ENCODE data around the gene PMP22.

PMP22 gene

DNA sequence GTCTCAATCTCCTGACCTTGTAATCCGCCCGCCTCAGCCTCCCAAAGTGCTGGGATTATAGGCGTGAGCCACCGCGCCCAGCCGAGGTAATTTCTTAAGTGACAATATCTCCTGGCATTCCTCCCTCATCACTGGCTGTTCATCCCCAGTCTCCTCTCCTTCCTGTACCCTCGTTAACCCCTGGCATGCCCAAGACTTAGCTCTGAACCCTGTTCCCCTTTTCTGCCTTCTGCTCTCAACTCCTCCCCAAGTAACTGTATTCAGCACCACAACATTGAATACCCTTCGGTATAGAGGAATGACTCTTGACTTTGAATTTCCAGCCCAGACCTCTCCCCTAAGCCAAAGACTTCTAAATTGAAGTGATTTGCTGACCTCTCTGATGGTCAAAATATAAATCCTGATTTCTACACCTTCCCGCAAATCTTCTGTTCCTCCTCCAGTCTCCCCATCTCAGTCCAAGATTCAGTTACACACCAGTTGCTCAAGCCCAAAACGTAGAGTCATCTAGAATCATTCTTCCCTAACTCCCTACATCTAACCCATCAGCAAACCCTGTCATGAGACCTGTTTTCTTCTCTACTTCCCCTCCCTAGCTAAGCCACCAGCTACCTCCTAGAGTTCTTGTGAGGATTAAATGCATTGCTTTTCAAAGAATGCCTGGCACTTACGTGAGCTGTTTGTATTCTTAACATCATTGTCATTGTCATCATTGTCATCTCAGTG is 14.8 kb downstream of the PMP22 start:
- Histone ChIP-seq H3K27ac (ENCODE audit: low read depth, low read length, poor library complexity, severe bottlenecking) (no peak overlapping the region), H3K79me2 (ENCODE audit: insufficient read depth, low read length) (no peaks in the 10 kb centered on the region), H3K27me3 (ENCODE audit: insufficient read depth, low read length) (no peaks in the 10 kb centered on the region; the same call in 1 of the 2 replicates), H3K4me3 (ENCODE audit: low read depth, low read length, poor library complexity, severe bottlenecking) (no peak overlapping the region), H3F3A (ENCODE audit: insufficient read depth, low read length) (no peaks in the 10 kb centered on the region), H3K36me3 (ENCODE audit: insufficient read depth, low read length) (no peaks in the 10 kb centered on the region), H2AFZ (ENCODE audit: low read length) (no peak overlapping the region), H3K9ac (ENCODE audit: low read length) (no peak overlapping the region), H3K4me1 (ENCODE audit: insufficient read depth, low read length, severe bottlenecking) (no peaks in the 10 kb centered on the region), H3K9me3 (ENCODE audit: low read length) (no peaks in the 10 kb centered on the region), H3K4me2 (ENCODE audit: low read length) (no peak overlapping the region), H4K20me1 (ENCODE audit: insufficient read depth, low read length) (no peaks in the 10 kb centered on the region), H3K9me2 (ENCODE audit: low read depth, low read length) (no peaks in the 10 kb centered on the region)
- TF ChIP-seq, protein P1, sequence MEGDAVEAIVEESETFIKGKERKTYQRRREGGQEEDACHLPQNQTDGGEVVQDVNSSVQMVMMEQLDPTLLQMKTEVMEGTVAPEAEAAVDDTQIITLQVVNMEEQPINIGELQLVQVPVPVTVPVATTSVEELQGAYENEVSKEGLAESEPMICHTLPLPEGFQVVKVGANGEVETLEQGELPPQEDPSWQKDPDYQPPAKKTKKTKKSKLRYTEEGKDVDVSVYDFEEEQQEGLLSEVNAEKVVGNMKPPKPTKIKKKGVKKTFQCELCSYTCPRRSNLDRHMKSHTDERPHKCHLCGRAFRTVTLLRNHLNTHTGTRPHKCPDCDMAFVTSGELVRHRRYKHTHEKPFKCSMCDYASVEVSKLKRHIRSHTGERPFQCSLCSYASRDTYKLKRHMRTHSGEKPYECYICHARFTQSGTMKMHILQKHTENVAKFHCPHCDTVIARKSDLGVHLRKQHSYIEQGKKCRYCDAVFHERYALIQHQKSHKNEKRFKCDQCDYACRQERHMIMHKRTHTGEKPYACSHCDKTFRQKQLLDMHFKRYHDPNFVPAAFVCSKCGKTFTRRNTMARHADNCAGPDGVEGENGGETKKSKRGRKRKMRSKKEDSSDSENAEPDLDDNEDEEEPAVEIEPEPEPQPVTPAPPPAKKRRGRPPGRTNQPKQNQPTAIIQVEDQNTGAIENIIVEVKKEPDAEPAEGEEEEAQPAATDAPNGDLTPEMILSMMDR (IDR thresholded peaks at IDR 0.05; ENCODE audit: low read length), result no peak
- TF ChIP-seq EZH2 (IDR thresholded peaks at IDR 0.05; ENCODE audit: borderline replicate concordance, low read length), result no peak

DNA sequence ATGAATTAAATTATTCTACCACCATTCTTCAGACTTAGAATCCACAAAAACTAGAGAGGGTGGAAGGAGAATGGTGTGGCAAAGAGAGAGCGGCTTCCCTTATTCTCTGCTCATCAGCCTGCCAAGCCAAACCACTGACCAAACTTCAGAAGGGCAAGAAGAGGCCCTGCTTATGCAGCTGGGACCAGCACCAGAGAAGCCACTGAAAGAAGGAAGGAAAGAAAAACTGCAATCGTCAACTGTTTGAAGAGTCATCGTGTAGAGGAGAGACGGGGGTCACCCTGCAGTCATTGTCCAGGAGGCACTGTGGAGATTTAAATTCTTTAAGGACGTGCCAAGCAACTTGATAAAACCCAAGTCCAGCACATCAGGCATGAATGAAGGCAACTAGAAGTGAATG is 15.6 kb downstream of the PMP22 start:
- Histone ChIP-seq H3K4me2 (ENCODE audit: low read length) (no peak overlapping the region), H4K20me1 (ENCODE audit: insufficient read depth, low read length) (no peaks in the 10 kb centered on the region), H3K36me3 (ENCODE audit: insufficient read depth, low read length) (no peaks in the 10 kb centered on the region), H3K27me3 (ENCODE audit: insufficient read depth, low read length) (no peaks in the 10 kb centered on the region; the same call in 1 of the 2 replicates), H3K9me3 (ENCODE audit: low read length) (no peaks in the 10 kb centered on the region), H3K9ac (ENCODE audit: low read length) (no peak overlapping the region), H3K27ac (ENCODE audit: low read depth, low read length, poor library complexity, severe bottlenecking) (no peak overlapping the region), H3K9me2 (ENCODE audit: low read depth, low read length) (no peaks in the 10 kb centered on the region), H3K79me2 (ENCODE audit: insufficient read depth, low read length) (no peaks in the 10 kb centered on the region), H3F3A (ENCODE audit: insufficient read depth, low read length) (no peaks in the 10 kb centered on the region), H3K4me1 (ENCODE audit: insufficient read depth, low read length, severe bottlenecking) (no peaks in the 10 kb centered on the region), H2AFZ (ENCODE audit: low read length) (no peak overlapping the region), H3K4me3 (ENCODE audit: low read depth, low read length, poor library complexity, severe bottlenecking) (no peak overlapping the region)
- no peak for TF ChIP-seq EZH2 (IDR thresholded peaks at IDR 0.05; ENCODE audit: borderline replicate concordance, low read length)
- TF ChIP-seq, protein P1 (IDR thresholded peaks at IDR 0.05; ENCODE audit: low read length), result no peak

DNA sequence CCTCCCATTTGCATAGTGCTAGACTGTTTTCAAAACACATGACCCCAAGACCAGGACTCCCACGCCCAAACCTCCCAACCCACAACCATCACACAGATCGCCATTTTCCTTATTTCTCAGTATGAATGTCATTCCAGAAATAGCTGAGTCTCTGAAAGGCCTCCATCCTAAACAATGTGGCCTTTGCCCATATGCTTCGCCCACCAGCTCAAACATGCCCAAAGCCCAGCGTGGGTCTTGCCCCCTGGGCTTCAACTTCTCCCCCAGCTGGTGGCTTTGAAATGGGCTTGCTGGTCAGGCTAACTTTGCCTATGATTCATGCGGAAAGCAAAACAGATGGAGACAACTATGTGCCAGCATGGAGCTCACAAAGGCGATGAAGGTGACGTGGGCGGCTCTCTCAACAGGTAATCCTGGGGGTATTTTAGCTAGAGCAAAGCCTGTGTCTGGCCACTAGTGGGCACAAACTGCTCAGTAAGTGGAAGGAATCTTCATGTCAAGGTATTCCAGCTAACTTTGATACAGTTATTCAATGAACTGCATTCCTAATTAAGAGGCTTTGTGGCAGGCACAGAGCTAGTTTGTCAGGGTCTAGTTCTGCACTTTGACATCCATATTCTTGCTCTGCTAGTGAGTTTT is 17.1 kb downstream of the PMP22 start:
- no peak overlapping the region for H3K4me3 ChIP-seq (ENCODE audit: low read depth, low read length, poor library complexity, severe bottlenecking)
- no peaks in the 10 kb centered on the region; the same call in 1 of the 2 replicates for H3K27me3 ChIP-seq (ENCODE audit: insufficient read depth, low read length)
- H3K9me3 ChIP-seq (ENCODE audit: low read length), result no peaks in the 10 kb centered on the region
- H3K4me2 ChIP-seq (ENCODE audit: low read length), result no peak overlapping the region
- no peaks in the 10 kb centered on the region for H3K4me1 ChIP-seq (ENCODE audit: insufficient read depth, low read length, severe bottlenecking)
- H2AFZ ChIP-seq (ENCODE audit: low read length), result no peak overlapping the region
- no peaks in the 10 kb centered on the region for H3K36me3 ChIP-seq (ENCODE audit: insufficient read depth, low read length)
- H3K27ac ChIP-seq (ENCODE audit: low read depth, low read length, poor library complexity, severe bottlenecking), result no peak overlapping the region
- no peak for TF ChIP-seq EZH2 (IDR thresholded peaks at IDR 0.05; ENCODE audit: borderline replicate concordance, low read length)
- TF ChIP-seq, protein P1 (IDR thresholded peaks at IDR 0.05; ENCODE audit: low read length), result peak; percentile 51
- H3F3A ChIP-seq (ENCODE audit: insufficient read depth, low read length), result no peaks in the 10 kb centered on the region
- no peaks in the 10 kb centered on the region for H3K9me2 ChIP-seq (ENCODE audit: low read depth, low read length)
- H3K79me2 ChIP-seq (ENCODE audit: insufficient read depth, low read length), result no peaks in the 10 kb centered on the region
- H3K9ac ChIP-seq (ENCODE audit: low read length), result no peak overlapping the region
- H4K20me1 ChIP-seq (ENCODE audit: insufficient read depth, low read length), result no peaks in the 10 kb centered on the region

Data from OCI-LY1 (cell line).